GM13976 (cell line): ENCODE data around the gene PCCB.
"Not testable (repeated sequence)": the region's sequence is repeated elsewhere in the genome, so short reads cannot be mapped to it uniquely, and the experiment has no call there.

Source experiments
- DNase-seq: peaks from one replicate; pipeline ENCODE4 v3.0.0; 2012; ENCODE audit warnings: low spot score
- CTCF ChIP-seq: IDR thresholded peaks from 2 replicates; pipeline ENCODE4 v1.5.1; 2012; ENCODE audit warnings: borderline replicate concordance, mild to moderate bottlenecking; ENCODE audit not compliant: insufficient read depth; ENCODE audit errors: extremely low read depth, missing control alignments, control extremely low read depth
- in situ Hi-C: fragments of 300-500 bp; cut with MboI; formaldehyde crosslinking; loops from one replicate; pipeline ENCODE4 v1.12.0; 2022; ENCODE audit warnings: low sequenced_read_pairs, mixed read lengths, inconsistent platforms; ENCODE audit not compliant: unreplicated experiment

The PCCB gene

GRCh38 chr3:136250059-136250902, at the start of gene PCCB:
Gene PCCB (plus strand): TSS chr3:136250340. CDS start chr3:136250376, 36 bp downstream.
- TF ChIP-seq CTCF, result peak; percentile 86
- in situ Hi-C loops, result no loop called here
- peak; percentile 92 for DNase-seq

DNA sequence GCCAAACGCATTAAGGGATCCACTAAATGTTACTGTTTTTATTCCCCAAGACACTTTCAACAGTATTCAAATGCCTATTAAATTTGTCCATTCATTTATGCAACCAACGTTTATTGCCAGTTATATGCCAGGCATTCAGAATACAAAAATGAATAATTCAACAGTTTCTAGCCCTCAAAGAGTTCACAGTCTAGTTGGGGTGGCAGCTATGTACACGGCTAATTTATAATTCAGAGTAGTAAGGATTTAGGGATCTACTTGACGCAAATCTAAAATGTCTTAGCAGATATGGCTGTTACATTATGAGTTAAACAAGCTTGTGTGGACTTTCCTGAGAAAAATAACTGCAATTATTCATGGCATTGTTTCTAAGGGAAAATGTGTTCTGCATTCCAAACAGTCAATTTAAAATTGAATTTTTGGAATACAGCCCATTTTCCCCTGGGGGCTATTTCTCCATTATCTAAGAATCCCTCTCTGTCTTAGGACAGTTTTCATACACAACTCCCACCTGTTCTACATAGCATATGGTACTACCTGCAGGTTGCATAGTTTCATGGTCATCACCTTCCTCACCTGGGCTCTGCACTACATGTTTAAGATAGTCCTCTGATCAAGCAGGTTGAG, 42.5 kb upstream of the PCCB start:
- no peak for TF ChIP-seq CTCF
- no peak for DNase-seq
- in situ Hi-C loops, result no loop called here

DNA sequence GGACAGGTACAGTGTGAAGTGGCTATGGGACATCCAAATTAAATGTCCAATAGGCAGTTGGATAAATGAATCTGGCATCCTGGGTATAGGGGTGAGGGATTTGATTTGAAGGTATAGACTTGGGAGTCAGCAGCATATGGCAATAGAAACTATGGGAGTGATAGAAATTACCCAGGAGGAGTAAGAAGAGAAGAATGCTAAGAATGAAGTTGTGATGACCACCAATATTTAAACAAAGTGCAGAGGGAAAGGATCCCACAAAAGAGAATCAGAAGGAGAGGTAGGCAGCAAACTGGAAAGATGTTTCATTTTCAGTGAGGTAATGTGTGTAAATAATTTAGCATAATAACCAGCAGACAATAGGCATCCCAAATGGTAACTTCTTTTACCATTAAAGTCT, 40.2 kb upstream of the PCCB start:
- no peak for TF ChIP-seq CTCF
- no peak for DNase-seq
- in situ Hi-C loops, result no loop called here

- no peak for TF ChIP-seq CTCF
- DNase-seq, result no peak
- in situ Hi-C loops, result no loop called here
These were observed 38.6 kb upstream of the PCCB start for GRCh38 chr3:136211547-136211946.

DNA sequence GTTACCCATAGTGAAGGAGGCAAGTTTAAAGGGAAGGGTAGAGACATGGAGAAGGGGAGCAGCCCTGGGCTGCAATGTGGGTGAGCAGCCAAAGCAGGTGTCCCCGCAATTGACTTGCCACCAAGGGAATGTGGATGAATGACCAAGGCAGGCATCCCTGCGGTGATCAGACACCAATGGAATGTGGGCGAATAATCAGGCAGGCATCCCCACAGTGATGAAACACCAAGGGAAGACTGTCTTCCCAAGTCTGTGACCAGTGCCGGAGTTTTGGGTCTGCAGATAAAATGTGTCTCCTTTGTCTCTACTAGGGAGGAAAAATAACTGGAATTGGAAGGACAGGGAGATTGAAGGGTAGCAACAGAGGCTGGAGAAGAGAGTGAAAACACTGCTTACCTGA, 27.4 kb upstream of the PCCB start:
- DNase-seq, in situ Hi-C loops: not testable (repeated sequence)

GRCh38 chr3:136232413-136232812, 17.7 kb upstream of the PCCB start:
- in situ Hi-C loops, result no loop called here
- no peak for TF ChIP-seq CTCF
- DNase-seq, result no peak

GRCh38 chr3:136235545-136235944, 14.6 kb upstream of the PCCB start:
- in situ Hi-C loops, result no loop called here
- TF ChIP-seq CTCF, result no peak
- DNase-seq, result no peak
